Thyroid gland (tissue), 4 donors: ENCODE results near the gene DNAJC10. TPM values are rescaled to one million over a fixed set of nuclear protein-coding genes. Genes with fewer than 3 reads are reported as not detected.
"Not testable (repeated sequence)": the region's sequence is repeated elsewhere in the genome, so short reads cannot be mapped to it uniquely, and the experiment has no call there.

ENCODE experiments used
- DNase-seq, 2 donors: peaks; one replicate each; pipeline ENCODE4 v3.0.0-alpha.2; 2019
- H3K27ac ChIP-seq, 3 donors: fragments of 200-600 bp; sonication (generic); 1 replicate in 2 of 3; 2 replicates in 1 of 3; pipeline ENCODE4 v1.5.1; 2016 to 2019; ENCODE audit warnings: mild to moderate bottlenecking in 1 of 3, moderate library complexity in 1 of 3
- H3K27me3 ChIP-seq: fragments of 200-600 bp; sonication (generic); one replicate; pipeline ENCODE4 v1.5.1; 2019
- H3K36me3 ChIP-seq, 2 donors: fragments of 200-600 bp; sonication (generic); one replicate each; pipeline ENCODE4 v1.5.1; 2016 to 2019
- H3K4me1 ChIP-seq, 2 donors: fragments of 200-600 bp; sonication (generic); one replicate each; pipeline ENCODE4 v1.5.1; 2017 to 2019
- H3K4me3 ChIP-seq, 3 donors: fragments of 200-600 bp; sonication (generic); replicated peaks in 1 of 3; 1 replicate in 2 of 3; 2 replicates in 1 of 3; pipeline ENCODE4 v1.5.1; 2016; ENCODE audit warnings: mild to moderate bottlenecking in 1 of 3
- H3K9me3 ChIP-seq: fragments of 200-600 bp; sonication (generic); one replicate; pipeline ENCODE4 v1.5.1; 2017
- POLR2A ChIP-seq, 2 donors: fragments of 450-650 bp; IDR thresholded peaks; one replicate each; pipeline ENCODE4 v1.6.1; 2017; ENCODE audit warnings: antibody characterized with exemption in 2 of 2, mild to moderate bottlenecking in 2 of 2, moderate library complexity in 1 of 2
- WGBS, 2 donors: methylation state at CpG; one replicate each; pipeline ENCODE4 v1.1.5; 2017; 5-methylcytosine and 5-hydroxymethylcytosine counted together
- intact Hi-C: fragments of 100-400 bp; cut with DNase I; formaldehyde crosslinking; loops from one replicate; pipeline ENCODE4 v1.15.1; 2023
- total RNA-seq, 4 donors: library from RNA; depleted of rRNA; stranded (reverse); fragments of >200 nt; gene quantifications; one replicate each; pipeline ENCODE4 v1.2.3, GENCODE V29; 2016
- TF ChIP-seq, protein P1 (sequence below), 6 experiments: fragments of 200-600 bp in 3 of 6; fragments of 450-650 bp in 3 of 6; sonication (generic) in 3 of 6; IDR thresholded peaks; one replicate each; pipeline ENCODE4 v1.5.1; 2016 to 2019; ENCODE audit warnings: antibody characterized with exemption in 6 of 6, mild to moderate bottlenecking in 2 of 6, inconsistent platforms in 1 of 6, moderate library complexity in 1 of 6

Gene DNAJC10
- total RNA-seq, 4 donors from 2014 or later: 76.4 to 99.4 (median 86.0) TPM

DNA sequence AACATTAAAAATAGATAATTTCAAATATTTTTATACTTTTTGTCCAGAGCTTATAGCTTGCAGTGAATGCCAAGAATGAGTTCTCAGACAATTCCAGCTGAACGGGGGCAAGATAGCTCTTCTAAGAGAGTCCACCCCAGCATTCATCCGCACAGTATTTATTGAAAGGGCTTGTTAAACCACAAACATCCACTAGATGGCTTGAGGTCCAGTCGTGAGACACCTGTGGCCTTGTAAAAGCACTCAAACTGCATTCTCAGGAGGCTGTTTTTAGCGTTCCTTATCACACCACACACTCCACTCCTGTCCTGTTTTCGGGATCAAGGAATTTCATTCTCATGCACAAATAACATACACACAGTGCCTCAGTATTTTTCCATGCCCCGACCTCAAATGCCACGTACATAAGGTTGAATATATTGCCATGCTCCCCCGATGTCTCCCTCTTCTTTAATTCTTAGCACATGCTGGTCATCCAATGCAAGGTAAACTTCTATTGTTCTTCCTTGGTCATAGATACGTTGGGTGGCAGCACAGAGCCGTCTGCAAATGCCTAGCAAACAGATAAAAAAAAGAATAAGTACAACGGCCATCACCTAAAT lies 47.4 kb downstream of the DNAJC10 start:
- H3K4me1 ChIP-seq: no peaks in the 10 kb centered on the region
- WGBS, 2 donors: 52 to 56% methylated on average over 11 of the region's 11 CpGs
- no peaks in the 10 kb centered on the region for H3K9me3 ChIP-seq
- intact Hi-C loops: no loop called here
- peaks cover under 1 to 25% of the 10 kb centered on the region in 2 donors for H3K36me3 ChIP-seq
- DNase-seq: peak; percentile 6 to 15
- no peaks in the 10 kb centered on the region for H3K27me3 ChIP-seq
- TF ChIP-seq, protein P1, sequence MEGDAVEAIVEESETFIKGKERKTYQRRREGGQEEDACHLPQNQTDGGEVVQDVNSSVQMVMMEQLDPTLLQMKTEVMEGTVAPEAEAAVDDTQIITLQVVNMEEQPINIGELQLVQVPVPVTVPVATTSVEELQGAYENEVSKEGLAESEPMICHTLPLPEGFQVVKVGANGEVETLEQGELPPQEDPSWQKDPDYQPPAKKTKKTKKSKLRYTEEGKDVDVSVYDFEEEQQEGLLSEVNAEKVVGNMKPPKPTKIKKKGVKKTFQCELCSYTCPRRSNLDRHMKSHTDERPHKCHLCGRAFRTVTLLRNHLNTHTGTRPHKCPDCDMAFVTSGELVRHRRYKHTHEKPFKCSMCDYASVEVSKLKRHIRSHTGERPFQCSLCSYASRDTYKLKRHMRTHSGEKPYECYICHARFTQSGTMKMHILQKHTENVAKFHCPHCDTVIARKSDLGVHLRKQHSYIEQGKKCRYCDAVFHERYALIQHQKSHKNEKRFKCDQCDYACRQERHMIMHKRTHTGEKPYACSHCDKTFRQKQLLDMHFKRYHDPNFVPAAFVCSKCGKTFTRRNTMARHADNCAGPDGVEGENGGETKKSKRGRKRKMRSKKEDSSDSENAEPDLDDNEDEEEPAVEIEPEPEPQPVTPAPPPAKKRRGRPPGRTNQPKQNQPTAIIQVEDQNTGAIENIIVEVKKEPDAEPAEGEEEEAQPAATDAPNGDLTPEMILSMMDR (IDR thresholded peaks at IDR 0.05): peak; percentile 17 to 68 (median 43)
- no peak for TF ChIP-seq POLR2A (IDR thresholded peaks at IDR 0.05)
- no peak overlapping the region for H3K27ac ChIP-seq
- no peak overlapping the region for H3K4me3 ChIP-seq

DNA sequence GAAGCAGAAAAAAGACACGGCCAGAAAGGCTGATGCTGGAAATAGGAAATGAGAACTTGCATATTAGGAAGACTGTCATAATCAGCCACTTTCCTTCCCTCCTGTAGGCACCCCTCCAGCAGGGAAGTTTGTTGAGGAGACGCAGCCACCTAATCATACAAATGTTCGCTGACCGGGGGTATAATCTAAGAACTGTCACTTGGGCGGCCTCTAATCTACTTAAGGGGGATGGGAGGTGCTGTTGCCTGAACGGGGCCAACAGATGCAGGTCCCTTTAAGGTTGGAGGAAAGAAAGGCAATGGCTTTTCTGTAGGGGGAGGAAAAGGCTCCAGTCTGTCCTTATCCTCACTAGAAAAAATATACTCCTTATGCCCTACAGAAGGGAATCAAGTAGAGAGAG lies 50.6 kb downstream of the DNAJC10 start:
- no peaks in the 10 kb centered on the region for H3K27me3 ChIP-seq

DNA sequence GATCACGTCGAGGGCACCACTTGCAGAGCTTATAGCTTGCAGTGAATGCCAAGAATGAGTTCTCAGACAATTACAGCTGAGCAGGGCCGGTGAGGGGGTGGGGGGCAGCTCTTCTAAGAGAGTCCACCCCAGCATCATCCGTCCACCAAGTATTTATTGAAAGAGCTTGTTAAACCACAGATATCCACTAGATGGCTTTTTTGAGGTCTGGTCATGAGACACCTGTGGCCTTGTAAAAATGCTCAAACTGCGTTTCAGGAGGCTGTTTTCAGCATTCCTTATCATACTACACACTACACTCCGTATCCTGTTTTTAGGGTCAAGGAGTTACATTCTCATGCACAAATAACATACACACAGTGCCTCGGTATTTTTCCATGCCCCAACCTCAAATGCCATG lies 51.5 kb downstream of the DNAJC10 start:
- Histone ChIP-seq H3K27me3 (no peaks in the 10 kb centered on the region), H3K4me3 (no peak overlapping the region), H3K9me3 (no peaks in the 10 kb centered on the region), H3K36me3 (peaks cover 0 to 13% of the 10 kb centered on the region in 2 donors), H3K4me1 (no peaks in the 10 kb centered on the region), H3K27ac (no peak overlapping the region)
- TF ChIP-seq POLR2A (IDR thresholded peaks at IDR 0.05): no peak
- TF ChIP-seq, protein P1 (IDR thresholded peaks at IDR 0.05): peak in 2 of 6 experiments; percentile 35 to 43
- intact Hi-C loops: no loop called here
- 76 to 80% methylated on average over 7 of the region's 7 CpGs for WGBS, 2 donors
- no peak for DNase-seq

More for the DNA sequence above, 50.6 kb downstream of the DNAJC10 start:
- Histone ChIP-seq H3K4me3 (no peak overlapping the region), H3K27ac (no peak overlapping the region), H3K36me3 (peaks cover 0 to 13% of the 10 kb centered on the region in 2 donors), H3K4me1 (no peaks in the 10 kb centered on the region), H3K9me3 (no peaks in the 10 kb centered on the region)
- intact Hi-C loops: no loop called here
- no peak for TF ChIP-seq POLR2A (IDR thresholded peaks at IDR 0.05)
- TF ChIP-seq, protein P1 (IDR thresholded peaks at IDR 0.05): no peak
- no peak for DNase-seq
- whole genome bisulfite sequencing, 2 donors: 72% methylated on average over 6 of the region's 6 CpGs

DNA sequence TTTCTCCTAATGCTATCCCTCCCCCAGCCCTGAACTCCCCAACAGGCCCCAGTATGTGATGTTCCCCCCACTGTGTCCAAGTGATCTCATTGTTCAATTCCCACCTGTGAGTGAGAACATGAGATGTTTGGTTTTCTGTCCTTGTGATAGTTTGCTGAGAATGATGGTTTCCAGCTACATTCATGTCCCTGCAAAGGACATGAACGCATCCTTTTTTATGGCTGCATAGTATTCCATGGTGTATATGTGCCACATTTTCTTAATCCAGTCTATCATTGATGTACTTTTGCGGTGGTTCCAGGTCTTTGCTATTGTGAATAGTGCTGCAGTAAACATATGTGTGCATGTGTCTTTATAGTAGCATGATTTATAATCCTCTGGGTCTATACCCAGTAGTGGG lies 52.9 kb downstream of the DNAJC10 start:
- DNase-seq, H3K4me1 ChIP-seq, H3K27me3 ChIP-seq, H3K9me3 ChIP-seq, H3K27ac ChIP-seq, intact Hi-C loops, H3K4me3 ChIP-seq: not testable (repeated sequence)
- peaks cover 0 to 13% of the 10 kb centered on the region in 2 donors for H3K36me3 ChIP-seq
- 96 to 100% methylated on average over 2 of the region's 2 CpGs for WGBS, 2 donors

DNA sequence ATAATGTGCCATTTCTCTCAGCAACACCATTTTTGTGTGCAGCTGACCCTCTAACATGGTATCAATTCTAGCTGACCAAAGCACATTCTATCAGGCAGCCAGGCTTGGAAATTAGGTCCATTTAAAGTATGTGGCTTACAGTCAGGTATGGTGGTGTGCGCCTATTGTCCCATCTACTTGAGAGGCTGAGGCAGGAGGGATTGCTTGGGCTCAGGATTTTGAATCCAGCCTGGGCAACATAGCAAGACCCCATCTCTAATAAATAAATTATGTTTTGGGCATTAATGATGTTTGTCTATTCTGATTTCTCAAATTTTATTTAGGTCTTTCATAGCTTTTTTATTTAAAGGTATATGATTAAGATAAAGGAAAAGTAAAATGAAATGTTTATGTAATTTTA lies 63.3 kb downstream of the DNAJC10 start:
- no peaks in the 10 kb centered on the region for H3K9me3 ChIP-seq
- no peaks in the 10 kb centered on the region for H3K4me1 ChIP-seq
- H3K27ac ChIP-seq: no peak overlapping the region
- H3K4me3 ChIP-seq: no peak overlapping the region
- DNase-seq: no peak
- 100% methylated on average over 1 of the region's 1 CpG for WGBS, 2 donors
- intact Hi-C loops: no loop called here
- no peaks in the 10 kb centered on the region for H3K27me3 ChIP-seq
- peaks cover 0 to 18% of the 10 kb centered on the region in 2 donors for H3K36me3 ChIP-seq
- TF ChIP-seq, protein P1 (IDR thresholded peaks at IDR 0.05): no peak
- no peak for TF ChIP-seq POLR2A (IDR thresholded peaks at IDR 0.05)

DNA sequence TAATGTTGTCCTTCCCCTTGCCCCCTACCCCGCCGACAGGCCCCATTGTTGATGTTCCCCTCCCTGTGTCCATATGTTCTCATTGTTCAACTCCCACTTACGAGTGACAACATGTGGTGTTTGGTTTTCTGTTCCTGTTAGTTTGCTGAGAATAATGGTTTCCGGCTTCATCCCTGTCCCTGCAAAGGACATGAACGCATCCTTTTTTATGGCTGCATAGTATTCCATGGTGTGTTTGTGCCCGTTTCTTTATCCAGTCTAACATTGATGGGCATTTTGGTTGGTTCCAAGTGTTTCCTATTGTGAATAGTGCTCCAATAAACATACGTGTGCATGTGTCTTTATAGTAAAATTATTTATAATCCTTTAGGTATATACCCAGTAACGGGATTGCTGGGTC lies 65.0 kb downstream of the DNAJC10 start:
- not testable (repeated sequence) for H3K27me3 ChIP-seq, H3K4me1 ChIP-seq, H3K4me3 ChIP-seq, H3K9me3 ChIP-seq, DNase-seq, H3K27ac ChIP-seq
- intact Hi-C loops: loop anchor here (5.0 kb wide), 1 partner anchor 196 kb away; no protein-coding TSS in a partner anchor
- H3K36me3 ChIP-seq: peaks cover 0 to 12% of the 10 kb centered on the region in 2 donors
- 98% methylated on average over 8 of the region's 8 CpGs for WGBS, 2 donors

DNA sequence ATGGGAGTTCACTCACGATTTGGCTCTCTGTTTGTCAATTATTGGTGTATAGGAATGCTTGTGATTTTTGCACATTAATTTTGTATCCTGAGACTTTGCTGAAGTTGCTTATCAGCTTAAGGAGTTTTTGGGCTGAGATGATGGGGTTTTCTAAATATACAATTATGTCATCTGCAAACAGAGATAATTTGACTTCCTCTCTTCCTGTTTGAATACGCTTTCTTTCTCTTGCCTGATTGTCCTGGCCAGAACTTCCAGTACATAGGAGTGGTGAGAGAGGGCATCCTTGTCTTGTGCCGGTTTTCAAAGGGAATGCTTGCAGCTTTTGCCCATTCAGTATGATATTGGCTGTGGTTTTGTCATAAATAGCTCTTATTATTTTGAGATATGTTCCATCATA lies 66.6 kb downstream of the DNAJC10 start:
- not testable (repeated sequence) for H3K9me3 ChIP-seq, H3K27ac ChIP-seq, H3K36me3 ChIP-seq, H3K27me3 ChIP-seq, H3K4me1 ChIP-seq, H3K4me3 ChIP-seq, DNase-seq
- 73 to 78% methylated on average over 3 of the region's 3 CpGs for WGBS, 2 donors
- intact Hi-C loops: loop anchor here (5.0 kb wide), 1 partner anchor 195 kb away; no protein-coding TSS in a partner anchor
